AG04449 (cell line): Measurements from ENCODE around the gene SLK.
A peak's percentile ranks its signal among the peaks of the same experiment; 100 is the strongest.

ENCODE experiments used
- CTCF ChIA-PET: fragments of 350-600 bp; formaldehyde crosslinking; extraction: SDS; loops from one replicate; lab custom pipeline; 2021; ENCODE audit warnings: antibody characterized with exemption; lab: Yijun Ruan, JAX
- POLR2A ChIA-PET: fragments of 400-600, 350-600 bp; formaldehyde crosslinking; extraction: SDS; loops from one replicate; lab custom pipeline; 2020; ENCODE audit warnings: antibody characterized with exemption, inconsistent platforms; lab: Yijun Ruan, JAX
- DNase-seq: peaks from one replicate; pipeline ENCODE4 v3.0.0-alpha.2; 2010; ENCODE audit warnings: low read depth, low spot score
- H3K4me3 ChIP-seq: 2 replicates; pipeline ENCODE4 v1.5.1; 2011; ENCODE audit warnings: low read depth, mild to moderate bottlenecking, control low read depth, low read length
- CTCF ChIP-seq: IDR thresholded peaks from one replicate; pipeline ENCODE4 v1.5.1; 2011; ENCODE audit warnings: mild to moderate bottlenecking, moderate library complexity, low read length, control low read depth, inconsistent platforms; ENCODE audit not compliant: insufficient read depth; ENCODE audit errors: missing control alignments

The SLK gene

GRCh38 chr10:104045151-104046089 lies 78.5 kb downstream of the SLK start:
- TF ChIP-seq CTCF: peak; percentile 79
- H3K4me3 ChIP-seq: no peak overlapping the region
- ChIA-PET CTCF (interaction anchor here (0.6 to 7.0 kb wide), 27 partner anchors 8 to 305 kb away, joined by 3 to 148 read pairs (median 4); partner anchors contain the start of gene SFR1), POLR2A (no interaction called here)
- DNase-seq: no peak

GRCh38 chr10:104046651-104047050 lies 79.7 kb downstream of the SLK start:
- CTCF ChIA-PET: interaction anchor here (1.2 to 7.0 kb wide), 11 partner anchors 8 to 304 kb away, joined by 3 to 148 read pairs (median 9); partner anchors contain the start of gene SFR1
- no peak for DNase-seq
- POLR2A ChIA-PET: no interaction called here

GRCh38 chr10:104049504-104050250 lies 82.7 kb downstream of the SLK start:
- ChIA-PET CTCF (interaction anchor here (1.3 to 7.0 kb wide), 3 partner anchors 8 to 225 kb away, joined by 4 to 148 read pairs (median 5); partner anchors contain the start of gene SFR1), POLR2A (interaction anchor here (0.8 to 1.1 kb wide), 2 partner anchors 71 to 72 kb away, joined by 3 to 4 read pairs; partner anchors contain the start of gene SFR1)
- no peak for DNase-seq
- H3K4me3 ChIP-seq: no peak overlapping the region
- no peak for TF ChIP-seq CTCF

More at GRCh38 chr10:104046651-104047050, 79.7 kb downstream of the SLK start:
- TF ChIP-seq CTCF: no peak
- H3K4me3 ChIP-seq: no peak overlapping the region

- CTCF ChIA-PET: interaction anchor here (0.7 to 1.3 kb wide), 4 partner anchors 68 to 162 kb away, joined by 3 to 4 read pairs (median 4); partner anchors contain the start of gene SFR1
- H3K4me3 ChIP-seq: no peak overlapping the region
- POLR2A ChIA-PET: no interaction called here
- TF ChIP-seq CTCF: no peak
- no peak for DNase-seq
These were observed 85.5 kb downstream of the SLK start for GRCh38 chr10:104052431-104052830.

- no peak overlapping the region for H3K4me3 ChIP-seq
- CTCF ChIA-PET: interaction anchor here (0.7 to 3.4 kb wide), 5 partner anchors 7 to 70 kb away, joined by 3 to 18 read pairs (median 4); partner anchors contain the start of gene SFR1
- POLR2A ChIA-PET: no interaction called here
- no peak for TF ChIP-seq CTCF
- no peak for DNase-seq
These were observed 86.3 kb downstream of the SLK start for GRCh38 chr10:104053201-104053600.
